ENCODE results near the gene ZFR. TPM values are rescaled to one million over a fixed set of nuclear protein-coding genes. Genes with fewer than 3 reads are reported as not detected.

ZFR gene
- total and polyA plus RNA-seq, 2 experiments from 2014 or later = 59.1 to 93.3 TPM

DNA sequence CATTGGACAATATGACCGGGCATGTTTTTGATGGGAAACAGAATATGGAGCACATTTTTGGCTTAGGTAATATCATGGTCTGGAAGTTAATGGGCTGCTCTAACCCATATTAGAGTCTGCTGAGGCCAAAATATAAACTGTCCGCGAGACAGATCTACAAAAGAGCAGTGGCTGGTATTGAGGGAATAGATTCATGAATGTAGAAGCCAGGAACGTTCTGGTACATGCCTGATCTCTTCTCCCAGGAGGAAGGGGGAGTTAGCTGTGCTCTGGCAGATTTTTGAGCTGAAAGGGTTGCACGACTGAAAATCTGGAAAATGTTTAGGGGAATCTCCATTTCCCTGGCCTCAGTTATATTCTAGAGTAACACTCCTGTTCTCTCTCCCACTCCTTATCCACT lies 42.9 kb upstream of the ZFR start:
- no peaks in the 10 kb centered on the region for H4K20me1 ChIP-seq (ENCODE audit: insufficient read depth, poor library complexity, severe bottlenecking)
- H3K27me3 ChIP-seq = no peaks in the 10 kb centered on the region
- H3K9me2 ChIP-seq (replicated peaks; ENCODE audit: insufficient read depth) = no peaks in the 10 kb centered on the region
- H3K9me3 ChIP-seq (ENCODE audit: low read depth) = no peaks in the 10 kb centered on the region
- H3K36me3 ChIP-seq (replicated peaks; ENCODE audit: insufficient read depth, low read depth) = no peaks in the 10 kb centered on the region
- H2AFZ ChIP-seq = no peak overlapping the region
- no peak for TF ChIP-seq EZH2 (IDR thresholded peaks at IDR 0.05; ENCODE audit: borderline replicate concordance)
- no peak for TF ChIP-seq EZH2phosphoT487 (IDR thresholded peaks at IDR 0.05; ENCODE audit: low read depth, severe bottlenecking, unreplicated experiment)
- TF ChIP-seq, protein P1, sequence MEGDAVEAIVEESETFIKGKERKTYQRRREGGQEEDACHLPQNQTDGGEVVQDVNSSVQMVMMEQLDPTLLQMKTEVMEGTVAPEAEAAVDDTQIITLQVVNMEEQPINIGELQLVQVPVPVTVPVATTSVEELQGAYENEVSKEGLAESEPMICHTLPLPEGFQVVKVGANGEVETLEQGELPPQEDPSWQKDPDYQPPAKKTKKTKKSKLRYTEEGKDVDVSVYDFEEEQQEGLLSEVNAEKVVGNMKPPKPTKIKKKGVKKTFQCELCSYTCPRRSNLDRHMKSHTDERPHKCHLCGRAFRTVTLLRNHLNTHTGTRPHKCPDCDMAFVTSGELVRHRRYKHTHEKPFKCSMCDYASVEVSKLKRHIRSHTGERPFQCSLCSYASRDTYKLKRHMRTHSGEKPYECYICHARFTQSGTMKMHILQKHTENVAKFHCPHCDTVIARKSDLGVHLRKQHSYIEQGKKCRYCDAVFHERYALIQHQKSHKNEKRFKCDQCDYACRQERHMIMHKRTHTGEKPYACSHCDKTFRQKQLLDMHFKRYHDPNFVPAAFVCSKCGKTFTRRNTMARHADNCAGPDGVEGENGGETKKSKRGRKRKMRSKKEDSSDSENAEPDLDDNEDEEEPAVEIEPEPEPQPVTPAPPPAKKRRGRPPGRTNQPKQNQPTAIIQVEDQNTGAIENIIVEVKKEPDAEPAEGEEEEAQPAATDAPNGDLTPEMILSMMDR (IDR thresholded peaks at IDR 0.05; ENCODE audit: poor library complexity) = no peak
- no peak overlapping the region for H3K4me3 ChIP-seq
- H3K27ac ChIP-seq = no peak overlapping the region
- H3K4me2 ChIP-seq = no peak overlapping the region
- no peaks in the 10 kb centered on the region for H3K79me2 ChIP-seq
- no peak for DNase-seq (ENCODE audit: low spot score)
- 70% methylated on average over 5 of the region's 5 CpGs for WGBS (ENCODE audit: low lambda C conversion rate, missing lambda C conversion rate)
- H3K4me1 ChIP-seq (ENCODE audit: insufficient read depth) = peaks cover 10% of the 10 kb centered on the region

- no peak overlapping the region for H3K4me2 ChIP-seq
- H4K20me1 ChIP-seq (ENCODE audit: insufficient read depth, poor library complexity, severe bottlenecking) = no peaks in the 10 kb centered on the region
- no peaks in the 10 kb centered on the region for H3K36me3 ChIP-seq (replicated peaks; ENCODE audit: insufficient read depth, low read depth)
- TF ChIP-seq EZH2phosphoT487 (IDR thresholded peaks at IDR 0.05; ENCODE audit: low read depth, severe bottlenecking, unreplicated experiment) (no peak), EZH2 (IDR thresholded peaks at IDR 0.05; ENCODE audit: borderline replicate concordance) (no peak)
- TF ChIP-seq, protein P1 (IDR thresholded peaks at IDR 0.05; ENCODE audit: poor library complexity) = no peak
- no peak for DNase-seq (ENCODE audit: low spot score)
- peaks cover 10% of the 10 kb centered on the region for H3K4me1 ChIP-seq (ENCODE audit: insufficient read depth)
- H3K27me3 ChIP-seq = no peaks in the 10 kb centered on the region
- H2AFZ ChIP-seq = no peak overlapping the region
- no peak overlapping the region for H3K4me3 ChIP-seq
- no peaks in the 10 kb centered on the region for H3K9me3 ChIP-seq (ENCODE audit: low read depth)
- H3K9me2 ChIP-seq (replicated peaks; ENCODE audit: insufficient read depth) = no peaks in the 10 kb centered on the region
- H3K27ac ChIP-seq = no peak overlapping the region
- WGBS (ENCODE audit: low lambda C conversion rate, missing lambda C conversion rate) = 95% methylated on average over 3 of the region's 3 CpGs
- no peaks in the 10 kb centered on the region for H3K79me2 ChIP-seq
Measured at GRCh38 chr5:32487008-32487407, 42.5 kb upstream of the ZFR start.

DNA sequence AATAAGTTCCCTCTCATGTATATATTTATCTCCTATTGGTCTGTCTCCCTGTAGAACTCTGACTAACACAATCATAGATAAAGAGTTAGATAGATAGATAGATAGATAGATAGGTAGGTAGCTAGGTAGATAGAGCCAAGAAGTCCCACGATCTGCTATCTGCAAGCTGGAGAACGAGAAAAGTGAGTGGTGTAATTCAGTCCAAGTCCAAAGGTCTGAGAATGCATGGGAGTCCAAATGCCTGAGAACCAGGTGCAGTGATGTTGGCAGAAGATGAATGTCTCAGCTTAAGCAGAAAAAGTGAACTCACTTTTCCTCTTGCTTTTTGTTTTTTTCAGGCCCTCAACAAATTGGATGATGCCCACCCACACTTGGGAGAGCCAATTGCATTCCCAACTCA lies 37.7 kb upstream of the ZFR start:
- WGBS (ENCODE audit: low lambda C conversion rate, missing lambda C conversion rate) = 55% methylated on average over 2 of the region's 2 CpGs
- H3K4me1 ChIP-seq (ENCODE audit: insufficient read depth) = no peaks in the 10 kb centered on the region
- no peak for DNase-seq (ENCODE audit: low spot score)
- no peak overlapping the region for H3K4me3 ChIP-seq
- no peaks in the 10 kb centered on the region for H3K9me3 ChIP-seq (ENCODE audit: low read depth)
- no peaks in the 10 kb centered on the region for H3K9me2 ChIP-seq (replicated peaks; ENCODE audit: insufficient read depth)
- TF ChIP-seq, protein P1 (IDR thresholded peaks at IDR 0.05; ENCODE audit: poor library complexity) = no peak
- TF ChIP-seq EZH2 (IDR thresholded peaks at IDR 0.05; ENCODE audit: borderline replicate concordance) (no peak), EZH2phosphoT487 (IDR thresholded peaks at IDR 0.05; ENCODE audit: low read depth, severe bottlenecking, unreplicated experiment) (no peak)
- no peaks in the 10 kb centered on the region for H3K36me3 ChIP-seq (replicated peaks; ENCODE audit: insufficient read depth, low read depth)
- no peaks in the 10 kb centered on the region for H3K27me3 ChIP-seq
- no peaks in the 10 kb centered on the region for H4K20me1 ChIP-seq (ENCODE audit: insufficient read depth, poor library complexity, severe bottlenecking)
- H2AFZ ChIP-seq = no peak overlapping the region
- H3K79me2 ChIP-seq = no peaks in the 10 kb centered on the region
- no peak overlapping the region for H3K27ac ChIP-seq
- H3K4me2 ChIP-seq = no peak overlapping the region

- H3K9me2 ChIP-seq (replicated peaks; ENCODE audit: insufficient read depth) = no peaks in the 10 kb centered on the region
- H3K36me3 ChIP-seq (replicated peaks; ENCODE audit: insufficient read depth, low read depth) = no peaks in the 10 kb centered on the region
- 88% methylated on average over 4 of the region's 4 CpGs for WGBS (ENCODE audit: low lambda C conversion rate, missing lambda C conversion rate)
- H3K27ac ChIP-seq = no peak overlapping the region
- no peaks in the 10 kb centered on the region for H3K79me2 ChIP-seq
- no peaks in the 10 kb centered on the region for H3K27me3 ChIP-seq
- TF ChIP-seq, protein P1 (IDR thresholded peaks at IDR 0.05; ENCODE audit: poor library complexity) = no peak
- TF ChIP-seq EZH2phosphoT487 (IDR thresholded peaks at IDR 0.05; ENCODE audit: low read depth, severe bottlenecking, unreplicated experiment) (no peak), EZH2 (IDR thresholded peaks at IDR 0.05; ENCODE audit: borderline replicate concordance) (no peak)
- H3K4me2 ChIP-seq = no peak overlapping the region
- DNase-seq (ENCODE audit: low spot score) = no peak
- no peak overlapping the region for H3K4me3 ChIP-seq
- H3K4me1 ChIP-seq (ENCODE audit: insufficient read depth) = peaks cover 4% of the 10 kb centered on the region
- no peaks in the 10 kb centered on the region for H3K9me3 ChIP-seq (ENCODE audit: low read depth)
- H2AFZ ChIP-seq = no peak overlapping the region
- no peaks in the 10 kb centered on the region for H4K20me1 ChIP-seq (ENCODE audit: insufficient read depth, poor library complexity, severe bottlenecking)
Measured at GRCh38 chr5:32479096-32479495, 34.6 kb upstream of the ZFR start.
